Measurements from ENCODE around the gene ZNF362.

ZNF362 gene

GRCh38 chr1:33268927-33269610 lies 12.8 kb downstream of the ZNF362 start:
- no peak overlapping the region for H3K4me3 ChIP-seq
- peaks cover 0 to 12% (median 11%) of the 10 kb centered on the region in 3 donors for H3K36me3 ChIP-seq
- peak overlapping the region in 1 of 2 donors; percentile 46 for H3K27ac ChIP-seq
- intact Hi-C loops (cut with DNase I; ENCODE audit: low total_unique reads), result loop anchor here (10.0 kb wide), 1 partner anchor 84 kb away; the partner anchor contains the start of gene TRIM62
- no peak for TF ChIP-seq CTCF (IDR thresholded peaks at IDR 0.05)
- peak in 1 of 2 donors; percentile 51 for DNase-seq
- H3K27me3 ChIP-seq, result no peaks in the 10 kb centered on the region
- peaks cover 0 to 97% (median 71%) of the 10 kb centered on the region in 4 donors for H3K4me1 ChIP-seq
- no peaks in the 10 kb centered on the region for H3K9me3 ChIP-seq

GRCh38 chr1:33269621-33270020 lies 13.3 kb downstream of the ZNF362 start:
- peak overlapping the region in 1 of 2 donors; percentile 46 for H3K27ac ChIP-seq
- no peak for TF ChIP-seq CTCF (IDR thresholded peaks at IDR 0.05)
- no peaks in the 10 kb centered on the region for H3K27me3 ChIP-seq
- H3K4me3 ChIP-seq, result no peak overlapping the region
- intact Hi-C loops (cut with DNase I; ENCODE audit: low total_unique reads), result loop anchor here (10.0 kb wide), 1 partner anchor 85 kb away; the partner anchor contains the start of gene TRIM62
- peaks cover 0 to 92% (median 69%) of the 10 kb centered on the region in 4 donors for H3K4me1 ChIP-seq
- peaks cover 0 to 12% (median 11%) of the 10 kb centered on the region in 3 donors for H3K36me3 ChIP-seq
- peak in 1 of 2 donors; percentile 55 for DNase-seq
- no peaks in the 10 kb centered on the region for H3K9me3 ChIP-seq

GRCh38 chr1:33270379-33270778 lies 14.1 kb downstream of the ZNF362 start:
- peak in 1 of 2 donors; percentile 3 for DNase-seq
- intact Hi-C loops (cut with DNase I; ENCODE audit: low total_unique reads), result no loop called here
- Histone ChIP-seq H3K36me3 (peaks cover 0 to 14% (median 11%) of the 10 kb centered on the region in 3 donors), H3K4me3 (no peak overlapping the region), H3K27me3 (no peaks in the 10 kb centered on the region), H3K27ac (no peak overlapping the region), H3K4me1 (peaks cover 0 to 86% (median 64%) of the 10 kb centered on the region in 4 donors), H3K9me3 (no peaks in the 10 kb centered on the region)
- no peak for TF ChIP-seq CTCF (IDR thresholded peaks at IDR 0.05)

GRCh38 chr1:33270808-33271465 lies 14.6 kb downstream of the ZNF362 start:
- Histone ChIP-seq H3K4me3 (no peak overlapping the region), H3K27me3 (no peaks in the 10 kb centered on the region), H3K27ac (peak overlapping the region in 1 of 2 donors; percentile 18), H3K4me1 (peaks cover 0 to 86% (median 59%) of the 10 kb centered on the region in 4 donors), H3K36me3 (peaks cover 0 to 19% (median 11%) of the 10 kb centered on the region in 3 donors), H3K9me3 (no peaks in the 10 kb centered on the region)
- intact Hi-C loops (cut with DNase I; ENCODE audit: low total_unique reads), result no loop called here
- TF ChIP-seq CTCF (IDR thresholded peaks at IDR 0.05), result no peak
- DNase-seq, result peak in 1 of 2 donors; percentile 45

- TF ChIP-seq CTCF (IDR thresholded peaks at IDR 0.05), result no peak
- intact Hi-C loops (cut with DNase I; ENCODE audit: low total_unique reads), result no loop called here
- Histone ChIP-seq H3K27ac (peak overlapping the region in 1 of 2 donors; percentile 12), H3K27me3 (no peaks in the 10 kb centered on the region), H3K4me3 (no peak overlapping the region), H3K4me1 (peaks cover 0 to 76% (median 51%) of the 10 kb centered on the region in 4 donors), H3K36me3 (peaks cover 5 to 29% (median 21%) of the 10 kb centered on the region in 3 donors), H3K9me3 (no peaks in the 10 kb centered on the region)
- peak in 1 of 2 donors; percentile 59 for DNase-seq
Measured at GRCh38 chr1:33271666-33272505, 15.6 kb downstream of the ZNF362 start.

Data from tibial artery (tissue), 4 donors.